NOMO-1 treated with dmso at 0.1 percent for 144 hours (cell line): ENCODE results near the gene PTPRO.

Experiments
- DNase-seq: peaks from one replicate; lab custom pipeline; 2025; ENCODE audit not compliant: unreplicated experiment; lab: John Stamatoyannopoulos, UW

Gene PTPRO

DNA sequence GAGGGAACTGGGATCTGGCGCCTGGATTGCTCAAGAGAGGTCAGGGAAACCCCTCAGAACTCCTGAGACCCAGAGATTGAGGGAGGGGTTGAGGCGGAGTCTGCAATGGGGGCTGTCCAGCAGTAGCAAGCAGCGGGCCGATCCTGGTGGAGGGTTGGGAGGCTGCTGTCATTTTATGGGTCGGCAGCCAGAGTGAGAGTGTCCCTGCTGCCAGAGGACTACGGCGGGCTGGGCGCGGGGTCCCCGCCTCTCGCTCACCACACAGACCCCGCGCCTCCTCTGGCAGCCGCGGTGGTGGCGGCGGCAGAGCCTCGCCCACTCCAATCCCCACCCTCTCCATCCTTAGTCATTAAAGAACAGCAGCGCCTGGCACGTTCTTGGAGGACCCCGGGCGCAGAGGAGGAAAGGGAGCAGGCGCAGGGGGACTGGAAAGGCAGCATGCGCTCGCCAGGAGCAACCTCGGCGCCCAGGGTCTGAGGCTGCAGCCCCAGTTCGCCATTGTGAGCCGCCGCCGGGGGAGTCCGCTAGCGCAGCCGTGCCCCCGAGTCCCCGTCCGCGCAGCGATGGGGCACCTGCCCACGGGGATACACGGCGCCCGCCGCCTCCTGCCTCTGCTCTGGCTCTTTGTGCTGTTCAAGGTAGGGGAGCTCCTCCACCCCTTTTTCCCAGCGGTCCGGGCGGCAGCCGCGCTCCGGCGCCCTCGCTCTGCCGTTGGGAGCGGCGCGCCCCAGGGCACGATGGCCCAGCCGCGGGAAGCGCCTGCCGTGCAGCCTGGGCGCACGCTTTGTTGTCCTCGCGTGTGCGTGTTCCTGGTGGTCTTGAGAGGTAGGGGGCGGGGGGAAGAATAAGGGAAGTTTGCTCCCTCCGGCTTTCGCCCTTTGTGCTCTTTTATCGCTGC, at the start of gene PTPRO:
Gene PTPRO, plus strand, starts transcription at position 345 of the 898 bp plus-strand sequence.
- DNase-seq = no peak

- no peak for DNase-seq
Observed at GRCh38 chr12:15273896-15274295, 48.4 kb upstream of the PTPRO start.

- DNase-seq = no peak
Observed at GRCh38 chr12:15274561-15274967, 47.7 kb upstream of the PTPRO start.

DNA sequence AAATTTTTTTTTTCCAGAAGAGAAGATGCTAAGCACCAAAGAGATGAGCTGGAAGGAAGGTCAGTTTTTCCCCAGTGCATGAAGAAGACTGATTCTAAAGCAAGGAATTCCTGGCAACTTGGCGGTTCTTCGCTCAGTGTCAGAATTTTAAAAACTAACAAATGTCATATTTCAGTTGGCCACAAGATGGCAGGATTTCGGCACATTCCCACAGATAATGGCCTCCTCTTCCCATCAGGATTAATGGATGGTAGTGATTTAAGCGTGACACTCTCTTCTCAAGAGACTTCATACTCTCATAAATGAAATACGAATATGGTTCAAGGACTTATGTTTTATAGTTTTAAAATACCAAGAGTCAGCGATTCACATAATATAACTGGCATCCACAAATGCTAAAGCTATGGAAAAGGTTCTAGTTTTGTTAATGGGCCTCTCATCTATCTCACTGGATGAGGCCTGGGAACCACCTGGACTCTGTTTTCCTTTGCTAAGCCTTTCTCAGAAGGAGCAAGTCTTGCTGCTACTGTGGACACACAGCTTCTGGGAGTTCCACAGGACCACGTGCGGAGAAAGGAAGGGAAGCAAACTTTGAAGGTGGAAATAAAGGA, 46.1 kb upstream of the PTPRO start:
- no peak for DNase-seq

GRCh38 chr12:15278816-15279658, 43.3 kb upstream of the PTPRO start:
- no peak for DNase-seq

DNA sequence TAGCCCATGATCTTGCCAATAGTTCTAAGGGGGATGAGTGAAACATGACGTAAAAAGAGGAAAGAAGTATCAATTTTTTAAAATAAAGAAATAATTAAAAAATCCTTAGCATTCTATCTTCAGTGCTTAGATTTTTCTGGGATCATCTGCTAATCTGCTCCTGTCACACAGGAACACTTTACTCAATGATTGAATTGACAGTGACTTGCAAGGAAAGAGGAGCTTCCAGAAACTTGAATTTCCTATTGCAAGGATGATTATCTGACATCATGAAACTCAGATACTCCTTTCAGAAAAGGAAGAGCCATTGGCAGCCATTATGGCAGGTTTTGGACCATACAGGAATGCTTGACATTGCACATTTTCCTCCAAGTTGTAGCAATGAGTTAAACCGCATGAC, 41.4 kb upstream of the PTPRO start:
- no peak for DNase-seq

GRCh38 chr12:15289192-15289591, 33.1 kb upstream of the PTPRO start:
- DNase-seq = peak; percentile 42

GRCh38 chr12:15293731-15294130, 28.6 kb upstream of the PTPRO start:
- no peak for DNase-seq

DNA sequence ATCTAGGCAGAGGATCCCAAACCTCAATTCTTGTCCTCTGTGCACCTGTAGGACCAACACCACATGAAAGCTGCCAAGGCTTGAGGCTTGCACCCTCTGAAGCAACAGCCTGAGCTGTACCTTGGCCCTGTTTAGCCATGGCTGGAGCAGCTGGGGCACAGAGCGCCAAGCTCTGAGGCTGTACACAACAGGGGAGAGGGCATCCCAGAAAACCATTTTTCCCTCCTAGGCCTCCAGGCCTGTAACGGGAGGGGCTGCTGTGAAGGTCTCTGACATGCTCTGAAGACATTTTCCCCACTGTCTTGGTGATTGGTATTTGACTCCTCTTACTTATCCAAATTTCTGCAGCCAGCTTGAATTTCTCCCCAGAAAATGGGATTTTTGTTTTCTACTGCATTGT, 22.4 kb upstream of the PTPRO start:
- no peak for DNase-seq

- no peak for DNase-seq
Observed at GRCh38 chr12:15304296-15304695, 18.0 kb upstream of the PTPRO start.

DNA sequence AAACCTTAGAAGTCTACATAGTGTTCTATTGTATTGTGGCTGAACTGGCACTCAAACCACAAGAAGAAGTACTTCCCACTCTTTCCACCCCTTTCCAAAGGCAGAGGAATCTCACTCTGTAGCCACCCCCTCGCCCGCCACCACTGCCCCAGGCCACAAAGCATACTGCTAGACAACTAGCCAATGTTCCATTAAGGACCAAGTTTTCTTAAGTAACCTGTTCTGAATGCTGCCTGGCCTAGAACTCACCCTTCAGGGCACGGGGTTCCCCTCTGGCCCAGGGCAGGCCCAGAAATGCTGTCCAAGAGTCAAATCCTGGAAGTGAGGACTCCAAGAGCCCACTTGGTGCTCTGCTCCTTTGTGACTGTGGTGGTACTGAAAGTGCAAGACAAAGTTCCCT, 15.7 kb upstream of the PTPRO start:
- no peak for DNase-seq

- no peak for DNase-seq
Observed at GRCh38 chr12:15307079-15307478, 15.2 kb upstream of the PTPRO start.

DNA sequence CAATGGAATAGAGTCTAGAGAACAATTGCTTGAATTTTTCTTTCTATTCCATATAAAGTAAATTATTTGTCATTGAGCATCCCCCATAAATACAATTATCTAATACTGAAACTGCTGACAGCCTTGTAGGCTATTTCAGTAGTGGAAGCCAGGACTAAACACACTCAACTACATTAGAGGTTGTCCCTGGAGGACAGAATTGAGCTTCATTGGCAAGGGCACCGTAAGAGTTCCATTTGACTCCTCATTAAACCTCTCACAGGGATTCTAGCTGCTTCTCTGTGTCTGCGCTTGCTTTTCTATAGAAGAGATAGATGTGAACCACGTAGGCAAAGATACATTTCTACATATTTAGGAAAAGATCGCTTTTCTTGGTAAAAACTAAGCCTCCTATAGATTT, 3.5 kb upstream of the PTPRO start:
- DNase-seq = no peak

GRCh38 chr12:15320881-15321280, 1.4 kb upstream of the PTPRO start:
- no peak for DNase-seq

DNA sequence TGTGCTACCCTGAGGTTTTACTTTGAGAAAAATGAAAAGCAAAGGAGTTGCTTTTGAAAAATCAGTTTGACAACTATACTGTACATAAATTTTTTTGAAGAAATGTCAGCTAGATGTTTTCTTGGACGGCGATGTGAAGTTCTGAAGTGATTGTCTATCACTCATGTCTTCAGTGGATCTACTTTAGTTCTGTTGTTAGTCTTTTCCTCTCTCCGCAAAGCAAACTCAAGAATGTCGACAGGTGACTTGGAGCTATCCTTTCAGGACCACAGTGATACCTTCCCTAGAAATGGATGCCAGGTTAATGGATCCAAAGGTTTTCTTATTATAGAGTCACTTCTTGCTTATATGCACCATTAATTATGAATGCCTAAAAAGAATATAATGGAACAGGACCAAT, 1.2 kb downstream of the PTPRO start:
- DNase-seq = no peak

GRCh38 chr12:15329891-15330290, 7.6 kb downstream of the PTPRO start:
- no peak for DNase-seq

DNA sequence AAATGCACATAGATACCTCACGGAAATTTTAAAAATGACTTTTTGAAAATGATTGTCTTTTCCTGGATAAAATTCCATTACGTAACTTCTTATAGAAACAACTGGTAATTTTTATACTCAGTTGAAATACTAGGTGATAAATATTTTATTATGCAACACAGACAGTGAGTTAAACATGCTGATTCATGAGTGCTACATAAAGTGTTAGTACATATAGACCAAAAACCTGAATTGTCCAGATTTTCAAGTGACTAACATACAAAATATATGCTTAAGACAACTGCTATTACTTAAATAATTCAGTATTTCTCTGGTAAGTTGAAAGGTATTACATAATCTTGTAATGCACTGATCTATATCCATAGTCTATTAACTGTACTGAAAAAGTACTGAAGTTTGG, 11.9 kb downstream of the PTPRO start:
- no peak for DNase-seq

DNA sequence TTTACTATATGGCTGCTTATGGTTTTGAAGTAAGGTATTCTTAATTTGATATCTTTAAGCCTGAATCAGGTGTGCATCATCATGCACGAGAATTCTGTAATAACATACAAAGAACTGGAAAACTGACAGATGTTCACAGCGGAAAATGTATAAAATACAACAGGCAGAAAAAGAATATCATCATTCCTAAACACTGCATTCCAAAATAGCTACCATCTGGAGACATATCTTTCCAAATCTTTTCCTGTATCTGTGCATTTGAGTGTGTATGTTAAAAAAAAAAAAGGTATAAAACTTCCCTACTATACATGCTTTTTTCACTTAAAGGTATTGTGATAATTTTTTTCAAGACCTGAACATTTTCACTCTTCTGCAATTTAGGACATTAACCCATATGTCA, 13.7 kb downstream of the PTPRO start:
- no peak for DNase-seq

DNA sequence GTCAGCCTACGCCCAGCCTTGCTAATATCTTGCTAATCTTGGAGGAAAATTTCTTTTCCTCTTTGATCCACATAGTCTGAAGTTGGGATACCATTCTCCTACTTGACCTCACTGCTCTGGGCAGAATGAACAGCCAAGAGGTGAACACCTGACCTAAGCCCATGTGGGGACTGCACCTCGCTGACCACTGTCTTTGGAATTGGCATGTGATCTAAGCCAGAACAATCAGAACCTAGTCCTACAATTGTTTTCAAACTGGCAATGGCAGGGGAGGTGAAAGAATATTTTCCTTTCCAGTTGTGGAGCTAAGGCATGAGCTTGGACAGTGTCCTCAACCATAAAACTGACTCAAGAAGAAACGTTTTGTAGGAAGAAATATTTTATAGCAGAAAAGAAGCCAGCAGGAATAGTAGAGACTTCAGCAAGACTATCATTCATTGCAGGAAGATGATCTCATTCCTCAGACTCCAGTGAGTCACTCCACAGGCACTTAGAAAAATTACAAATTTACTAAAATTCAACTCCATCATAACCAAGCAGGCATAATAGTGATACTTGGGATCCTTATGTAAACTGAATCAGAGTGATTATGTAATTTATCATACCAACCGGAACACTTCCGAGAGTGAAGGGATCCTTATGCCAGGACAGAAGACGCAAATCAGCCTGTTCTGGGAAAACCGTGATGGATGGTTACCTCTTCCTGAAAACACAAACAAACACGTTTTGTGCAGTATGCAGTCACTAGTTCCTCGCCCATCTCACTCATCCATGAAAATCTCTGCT, 14.7 kb downstream of the PTPRO start:
- DNase-seq = no peak

GRCh38 chr12:15341371-15341770, 19.1 kb downstream of the PTPRO start:
- no peak for DNase-seq

GRCh38 chr12:15344561-15344960, 22.3 kb downstream of the PTPRO start:
- DNase-seq = no peak
